Stimulated activated CD4-positive, alpha-beta T cell treated with anti-CD3 and anti-CD28 coated beads, TNF-alpha, amount 100 ng/mL, for 48 hours (primary cell): ENCODE data around the gene WIPF2.
"Not testable (repeated sequence)": the region's sequence is repeated elsewhere in the genome, so short reads cannot be mapped to it uniquely, and the experiment has no call there.

Source experiments
- DNase-seq, 3 donors: peaks; one replicate each; pipeline ENCODE4 v3.0.0-alpha.2; 2020; ENCODE audit warnings: low read depth in 3 of 3

Gene WIPF2

GRCh38 chr17:40295488-40296436, 76.7 kb downstream of the WIPF2 start:
- no peak for DNase-seq

- DNase-seq, result no peak
Measured at GRCh38 chr17:40297511-40297910, 78.4 kb downstream of the WIPF2 start.

- no peak for DNase-seq
Measured at GRCh38 chr17:40298726-40299125, 79.6 kb downstream of the WIPF2 start.

- DNase-seq, result not testable (repeated sequence)
Measured at GRCh38 chr17:40299159-40299757, 80.2 kb downstream of the WIPF2 start.

GRCh38 chr17:40301315-40301714, 82.2 kb downstream of the WIPF2 start:
- no peak for DNase-seq

- DNase-seq, result no peak
Measured at GRCh38 chr17:40303009-40303657, 84.0 kb downstream of the WIPF2 start.

- DNase-seq, result no peak
Measured at GRCh38 chr17:40303708-40304551, 84.8 kb downstream of the WIPF2 start.

- DNase-seq, result not testable (repeated sequence)
Measured at GRCh38 chr17:40304552-40304863, 85.4 kb downstream of the WIPF2 start.

GRCh38 chr17:40304866-40305265, 85.8 kb downstream of the WIPF2 start:
- not testable (repeated sequence) for DNase-seq

- DNase-seq, result no peak
Measured at GRCh38 chr17:40306395-40306794, 87.3 kb downstream of the WIPF2 start.

GRCh38 chr17:40307001-40307730, 88.1 kb downstream of the WIPF2 start:
- no peak for DNase-seq

- no peak for DNase-seq
Measured at GRCh38 chr17:40307740-40308239, 88.7 kb downstream of the WIPF2 start.

- DNase-seq, result no peak
Measured at GRCh38 chr17:40309031-40309948, 90.2 kb downstream of the WIPF2 start, which contains the start of gene RARA. TSS of gene RARA (plus strand) at chr17:40309180. CDS start at chr17:40331219, 22,039 bp downstream.

GRCh38 chr17:40309949-40310510, 90.9 kb downstream of the WIPF2 start:
- DNase-seq, result no peak

- no peak for DNase-seq
Measured at GRCh38 chr17:40310882-40311391, 91.8 kb downstream of the WIPF2 start.

GRCh38 chr17:40311575-40311974, 92.5 kb downstream of the WIPF2 start:
- no peak for DNase-seq

- DNase-seq, result no peak
Measured at GRCh38 chr17:40312131-40312731, 93.1 kb downstream of the WIPF2 start.

- no peak for DNase-seq
Measured at GRCh38 chr17:40312893-40313667, 94.0 kb downstream of the WIPF2 start.
